ENCODE data around the gene SOD2. TPM values are rescaled to one million over a fixed set of nuclear protein-coding genes. Genes with fewer than 3 reads are reported as not detected.

The SOD2 gene
- total RNA-seq, 4 donors from 2014 or later: 289 to 1,637 (median 530) TPM

- TF ChIP-seq CTCF (IDR thresholded peaks at IDR 0.05; ENCODE audit: low read depth): no peak
Measured at GRCh38 chr6:159691133-159691962, 1.7 kb downstream of the SOD2 start.

DNA sequence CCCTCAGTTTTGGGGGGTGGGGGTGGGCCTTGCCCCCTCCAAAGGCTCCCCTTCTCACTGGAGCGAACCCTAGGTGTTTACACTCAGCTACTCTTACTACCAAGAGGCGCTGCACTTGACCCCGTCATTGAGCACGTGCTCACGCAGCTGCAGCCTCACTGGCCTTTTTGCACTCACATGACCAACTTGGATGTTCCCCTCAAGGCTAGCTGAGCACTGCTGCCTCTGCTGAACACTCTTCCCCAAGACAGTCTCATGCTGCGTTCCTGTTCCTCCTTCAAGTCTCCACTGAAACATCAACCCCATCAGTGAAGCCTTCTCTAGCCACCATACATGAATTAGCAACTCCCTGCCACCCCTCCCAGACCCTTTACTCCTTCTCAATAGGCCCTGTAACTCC, 4.0 kb downstream of the SOD2 start:
- TF ChIP-seq CTCF (IDR thresholded peaks at IDR 0.05; ENCODE audit: low read depth): no peak

DNA sequence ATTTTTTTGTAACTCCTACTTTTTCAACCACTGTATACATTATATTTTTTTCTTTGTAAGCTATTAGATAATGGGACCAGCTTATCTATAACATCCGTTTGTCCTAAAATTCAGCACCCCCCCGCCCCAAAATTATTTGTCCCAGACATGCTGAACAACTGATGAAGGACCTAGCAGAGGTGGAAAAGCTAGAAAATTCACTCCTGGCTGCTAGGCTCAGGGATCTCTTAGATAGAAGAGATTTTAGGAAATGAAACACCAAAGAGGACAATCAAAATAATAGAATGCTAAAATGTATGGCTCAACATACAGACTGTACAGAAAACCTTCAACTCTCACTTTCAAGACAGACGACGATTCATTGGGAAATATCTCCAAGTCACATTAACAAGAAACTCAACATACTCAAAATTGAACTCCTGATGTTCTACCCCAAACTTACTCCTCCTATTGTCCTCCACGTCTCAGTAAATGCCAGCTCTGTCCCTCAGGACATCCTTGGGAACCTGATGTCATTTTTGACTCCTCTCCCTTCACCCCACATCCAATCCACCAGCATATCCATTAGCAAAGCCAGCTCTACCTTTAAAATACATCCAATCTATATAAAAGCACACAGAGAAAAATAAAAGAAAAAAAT, 4.7 kb downstream of the SOD2 start:
- no peak for TF ChIP-seq CTCF (IDR thresholded peaks at IDR 0.05; ENCODE audit: low read depth)

GRCh38 chr6:159687341-159687740, 5.7 kb downstream of the SOD2 start:
- no peak for TF ChIP-seq CTCF (IDR thresholded peaks at IDR 0.05; ENCODE audit: low read depth)

DNA sequence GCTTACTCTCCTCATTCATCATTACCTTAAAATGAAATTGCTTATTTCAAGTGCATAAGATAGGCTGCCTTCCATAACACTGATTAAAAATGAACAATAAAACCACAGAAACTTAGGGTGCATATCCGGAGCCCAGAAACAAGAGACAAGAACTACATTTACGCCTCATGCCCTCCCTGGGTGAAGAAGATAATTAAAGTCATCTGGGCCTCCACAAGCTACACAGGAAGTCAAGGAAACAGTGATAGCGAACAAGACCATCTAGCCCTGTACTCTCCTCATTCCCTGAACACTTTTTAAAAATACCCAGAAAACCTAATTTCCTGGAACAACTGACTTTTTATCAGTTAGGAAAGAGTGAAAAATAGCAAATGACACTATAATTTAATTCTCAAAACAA, 6.3 kb downstream of the SOD2 start:
- no peak for TF ChIP-seq CTCF (IDR thresholded peaks at IDR 0.05; ENCODE audit: low read depth)

DNA sequence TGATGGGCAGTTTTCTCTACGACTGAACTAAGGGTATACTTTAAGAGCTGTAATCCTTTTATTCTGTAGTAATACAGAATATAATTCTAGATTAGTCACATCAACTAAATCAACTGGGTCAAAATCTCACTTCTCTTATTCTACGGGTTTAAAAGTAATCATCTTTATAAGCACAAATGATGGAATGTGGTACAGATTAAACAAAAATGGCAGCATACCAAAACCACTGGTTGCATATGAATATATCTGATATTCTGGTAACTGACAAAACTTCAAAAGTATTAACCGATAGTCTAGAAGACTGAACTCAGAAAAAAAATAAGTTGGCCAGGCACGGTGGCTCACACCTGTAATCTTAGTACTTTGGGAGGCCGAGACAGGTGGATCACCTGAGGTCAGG, 7.0 kb downstream of the SOD2 start:
- no peak for TF ChIP-seq CTCF (IDR thresholded peaks at IDR 0.05; ENCODE audit: low read depth)

GRCh38 chr6:159684013-159684304, 9.1 kb downstream of the SOD2 start:
- TF ChIP-seq CTCF (IDR thresholded peaks at IDR 0.05; ENCODE audit: low read depth): no peak

All from subcutaneous adipose tissue (tissue), 4 donors.